Skeletal muscle tissue (tissue), 4 donors: ENCODE results near the gene C11orf24. TPM values are rescaled to one million over a fixed set of nuclear protein-coding genes. Genes with fewer than 3 reads are reported as not detected.

Experiments used
- H3K27ac ChIP-seq: one replicate; pipeline ENCODE4 v1.7.0; 2013; ENCODE audit warnings: mild to moderate bottlenecking, low read depth, low read length, inconsistent platforms
- H3K27me3 ChIP-seq, 3 donors: one replicate each; pipeline ENCODE4 v1.7.0; 2013; ENCODE audit warnings: low read length in 3 of 3; ENCODE audit not compliant: control insufficient read depth in 3 of 3, insufficient read depth in 3 of 3
- H3K36me3 ChIP-seq, 3 donors: one replicate each; pipeline ENCODE4 v1.7.0; 2013; ENCODE audit warnings: low read length in 3 of 3; ENCODE audit not compliant: control insufficient read depth in 3 of 3, insufficient read depth in 3 of 3
- H3K4me1 ChIP-seq, 3 donors: one replicate each; pipeline ENCODE4 v1.7.0; 2013; ENCODE audit warnings: low read length in 3 of 3, mild to moderate bottlenecking in 3 of 3; ENCODE audit not compliant: control insufficient read depth in 3 of 3, insufficient read depth in 3 of 3
- H3K4me3 ChIP-seq, 3 donors: one replicate each; pipeline ENCODE4 v1.7.0; 2013; ENCODE audit warnings: low read length in 3 of 3
- H3K9ac ChIP-seq, 3 donors: one replicate each; pipeline ENCODE4 v1.7.0; 2013; ENCODE audit warnings: low read length in 3 of 3, mild to moderate bottlenecking in 3 of 3, moderate library complexity in 2 of 3, low read depth in 1 of 3
- H3K9me3 ChIP-seq, 3 donors: one replicate each; pipeline ENCODE4 v1.7.0; 2013; ENCODE audit warnings: low read length in 3 of 3; ENCODE audit not compliant: control insufficient read depth in 3 of 3
- total RNA-seq: library from RNA; depleted of rRNA; stranded (reverse); fragments of >200 nt; gene quantifications from one replicate; pipeline ENCODE4 v1.2.3, GENCODE V29; 2014
- donor health status: Osteomylitis.

C11orf24 gene
- total RNA-seq, 1 donor from 2014 or later = 12.0 TPM

DNA sequence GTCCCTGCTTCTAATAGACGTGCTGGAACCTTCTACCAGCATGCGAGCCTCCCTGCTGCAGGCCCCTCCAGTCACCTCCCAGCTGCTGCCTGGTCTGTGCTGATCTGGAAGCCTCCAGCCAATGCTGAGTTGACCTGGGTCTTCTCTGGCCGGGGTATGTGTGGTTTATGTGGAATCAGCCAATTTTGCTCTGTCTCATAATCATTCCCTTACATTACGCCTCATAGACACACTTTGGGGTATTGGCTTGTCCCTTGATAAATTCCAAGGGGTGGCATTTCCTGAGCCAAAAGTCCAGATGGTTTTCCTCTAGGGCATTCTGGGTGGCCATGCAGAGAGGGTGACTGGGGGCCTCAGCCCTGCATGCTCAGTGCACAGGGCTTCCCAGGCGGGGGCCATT, 50.4 kb downstream of the C11orf24 start:
- Histone ChIP-seq H3K4me3 (no peak overlapping the region), H3K9ac (no peak overlapping the region), H3K27ac (no peak overlapping the region), H3K27me3 (peaks cover 0 to 4% (median 0%) of the 10 kb centered on the region in 3 donors), H3K9me3 (no peaks in the 10 kb centered on the region), H3K4me1 (peaks cover 0 to 7% (median 0%) of the 10 kb centered on the region in 3 donors), H3K36me3 (no peaks in the 10 kb centered on the region)

DNA sequence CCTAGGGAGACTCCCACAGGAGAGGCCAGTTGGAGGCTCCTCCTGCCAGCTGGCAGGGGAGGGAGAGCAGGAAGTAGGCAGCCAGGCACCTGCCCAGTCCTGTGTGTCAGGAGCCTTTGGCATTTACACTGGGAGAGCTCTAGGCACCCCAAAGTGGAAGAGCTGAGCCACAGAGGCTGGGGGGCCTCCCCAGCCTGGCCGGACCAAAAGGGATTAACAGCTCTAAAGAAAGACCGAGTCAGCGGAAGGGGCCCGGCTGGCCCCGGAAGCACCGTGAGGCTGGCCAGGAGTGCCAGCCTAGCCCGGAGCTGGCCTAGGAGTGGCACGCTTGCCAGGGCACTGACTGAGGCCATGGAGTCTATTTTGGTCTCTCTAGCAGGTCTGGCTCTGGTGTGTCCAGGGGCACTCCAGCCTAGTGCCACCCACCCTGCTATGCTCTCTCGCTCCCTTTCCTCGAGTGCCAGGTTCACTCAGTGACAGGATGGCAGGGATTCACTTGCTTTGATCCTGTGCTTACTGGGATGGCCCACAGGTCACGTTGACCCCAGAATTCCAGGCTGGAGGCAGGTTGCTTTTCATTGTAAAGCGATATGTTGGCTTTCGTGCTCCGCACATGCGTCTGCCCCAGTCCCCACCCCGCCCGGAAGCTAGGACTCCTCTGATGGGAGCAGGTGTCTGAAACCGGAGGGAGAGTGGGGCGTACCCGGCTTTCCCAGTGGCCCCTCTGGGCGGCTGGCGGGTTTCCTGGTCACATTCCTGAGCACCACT, 55.4 kb downstream of the C11orf24 start:
- Histone ChIP-seq H3K4me1 (peaks cover 30 to 37% (median 34%) of the 10 kb centered on the region in 3 donors), H3K27ac (peak overlapping the region; percentile 97), H3K27me3 (no peaks in the 10 kb centered on the region), H3K9ac (peak overlapping the region; percentile 57 to 86 (median 77)), H3K9me3 (no peaks in the 10 kb centered on the region), H3K4me3 (peak overlapping the region; percentile 41 to 77 (median 70)), H3K36me3 (no peaks in the 10 kb centered on the region)

DNA sequence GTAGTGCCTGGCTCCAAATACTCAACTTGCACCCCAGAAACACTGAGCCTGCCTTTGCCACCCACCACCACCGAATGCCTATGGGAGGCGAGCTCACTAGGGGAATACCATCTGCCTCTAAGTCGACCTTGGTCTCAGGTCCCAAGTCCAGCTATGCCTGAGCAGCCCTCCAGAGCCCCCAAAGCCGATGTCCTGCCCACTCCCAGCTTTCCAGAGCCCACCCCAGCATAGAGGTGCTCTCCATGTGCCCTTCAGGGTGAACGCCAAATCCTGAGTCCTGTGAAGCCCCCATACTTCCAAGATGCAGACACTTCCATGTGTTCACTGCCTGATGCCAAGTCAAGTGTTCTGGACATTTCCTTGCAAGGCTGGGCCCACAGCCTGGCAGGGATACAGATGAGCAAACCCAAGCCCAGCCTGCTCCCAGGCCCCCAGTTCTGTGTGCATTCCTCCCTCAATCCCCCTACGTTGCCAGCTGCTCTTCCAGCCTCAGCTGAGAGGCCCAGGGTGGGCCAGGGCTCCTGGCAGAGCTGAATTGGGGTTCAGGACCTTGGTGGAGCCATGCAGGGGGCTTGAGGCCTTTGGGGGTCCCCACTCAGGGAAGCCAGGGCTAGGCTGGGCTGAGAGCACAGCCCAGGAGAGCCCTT, 56.1 kb downstream of the C11orf24 start:
- no peaks in the 10 kb centered on the region for H3K36me3 ChIP-seq
- H3K27ac ChIP-seq = peak overlapping the region; percentile 97
- H3K4me1 ChIP-seq = peaks cover 37 to 42% (median 40%) of the 10 kb centered on the region in 3 donors
- no peaks in the 10 kb centered on the region for H3K9me3 ChIP-seq
- peak overlapping the region; percentile 57 to 86 (median 77) for H3K9ac ChIP-seq
- H3K27me3 ChIP-seq = no peaks in the 10 kb centered on the region
- peak overlapping the region; percentile 41 to 77 (median 70) for H3K4me3 ChIP-seq

DNA sequence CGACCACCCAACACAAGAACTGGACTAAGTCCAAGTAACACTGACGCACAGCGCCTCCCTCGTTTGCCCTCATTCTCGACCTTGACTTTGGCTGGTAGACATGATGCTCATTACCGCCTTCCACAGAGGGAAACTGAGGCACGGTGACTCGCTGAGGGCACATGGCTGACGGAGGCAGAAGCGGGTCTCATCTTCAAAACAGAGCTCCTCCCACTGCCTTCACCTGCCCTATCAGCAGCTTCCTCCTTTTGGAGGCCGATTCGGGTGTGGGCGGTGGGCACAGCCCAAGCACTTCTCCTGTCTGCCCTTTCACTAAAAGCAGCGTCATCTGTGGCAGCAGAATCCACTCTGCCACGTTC, 56.7 kb downstream of the C11orf24 start:
- H3K27me3 ChIP-seq = no peaks in the 10 kb centered on the region
- H3K9ac ChIP-seq = peak overlapping the region in 2 of 3 donors; percentile 57 to 94
- H3K27ac ChIP-seq = peak overlapping the region; percentile 97
- peaks cover 40 to 46% (median 44%) of the 10 kb centered on the region in 3 donors for H3K4me1 ChIP-seq
- no peaks in the 10 kb centered on the region for H3K36me3 ChIP-seq
- peak overlapping the region in 2 of 3 donors; percentile 56 to 77 for H3K4me3 ChIP-seq
- H3K9me3 ChIP-seq = no peaks in the 10 kb centered on the region

DNA sequence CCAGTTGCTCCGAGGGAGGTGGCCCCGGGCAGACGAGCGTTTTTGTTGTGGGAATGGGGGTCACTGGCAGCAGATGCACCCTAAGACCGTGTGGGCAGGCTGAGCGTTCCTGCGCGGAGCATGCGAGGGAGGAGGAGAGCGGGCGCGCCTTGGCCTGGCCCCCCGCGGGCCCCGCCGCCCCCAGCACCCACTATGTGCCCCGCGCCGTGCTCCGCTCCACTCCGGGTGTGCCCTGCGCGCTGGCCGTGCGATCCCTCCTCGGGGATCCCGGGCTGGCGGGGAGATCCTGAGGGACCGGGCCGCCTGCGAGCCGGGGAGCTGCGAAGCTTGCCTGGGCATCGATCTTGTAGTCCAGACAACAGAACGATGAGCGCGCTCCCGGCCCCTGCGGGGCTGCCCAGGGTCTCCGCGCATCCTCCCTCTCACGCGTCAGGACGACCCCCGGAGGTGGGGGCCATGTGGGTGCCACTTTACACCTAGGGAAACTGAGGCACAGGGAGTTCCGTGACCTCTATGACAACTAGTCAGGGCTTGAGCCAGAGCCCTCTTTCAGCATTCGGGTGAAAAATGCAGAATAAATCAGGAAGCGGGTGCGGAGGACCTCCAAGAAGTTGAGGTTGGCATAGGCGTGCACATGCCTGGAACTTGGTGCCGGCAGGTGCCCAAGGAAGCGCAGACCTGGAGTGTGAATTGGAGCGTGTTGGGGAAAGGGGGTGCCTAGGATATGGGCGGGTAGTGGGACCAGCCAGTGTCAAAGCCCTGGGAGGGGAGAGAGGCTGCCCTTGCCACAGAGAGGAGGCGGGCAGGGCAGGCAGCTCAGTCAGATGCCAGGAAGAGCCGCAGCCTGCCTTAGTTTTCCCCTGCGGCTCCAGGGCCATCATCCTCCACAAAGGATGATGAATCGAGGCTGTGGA, 57.3 kb downstream of the C11orf24 start:
- Histone ChIP-seq H3K36me3 (no peaks in the 10 kb centered on the region), H3K27ac (peak overlapping the region; percentile 97), H3K9ac (peak overlapping the region; percentile 89 to 96 (median 94)), H3K4me3 (peak overlapping the region; percentile 66 to 82 (median 77)), H3K9me3 (no peaks in the 10 kb centered on the region), H3K4me1 (peaks cover 43 to 47% (median 46%) of the 10 kb centered on the region in 3 donors), H3K27me3 (no peaks in the 10 kb centered on the region)

DNA sequence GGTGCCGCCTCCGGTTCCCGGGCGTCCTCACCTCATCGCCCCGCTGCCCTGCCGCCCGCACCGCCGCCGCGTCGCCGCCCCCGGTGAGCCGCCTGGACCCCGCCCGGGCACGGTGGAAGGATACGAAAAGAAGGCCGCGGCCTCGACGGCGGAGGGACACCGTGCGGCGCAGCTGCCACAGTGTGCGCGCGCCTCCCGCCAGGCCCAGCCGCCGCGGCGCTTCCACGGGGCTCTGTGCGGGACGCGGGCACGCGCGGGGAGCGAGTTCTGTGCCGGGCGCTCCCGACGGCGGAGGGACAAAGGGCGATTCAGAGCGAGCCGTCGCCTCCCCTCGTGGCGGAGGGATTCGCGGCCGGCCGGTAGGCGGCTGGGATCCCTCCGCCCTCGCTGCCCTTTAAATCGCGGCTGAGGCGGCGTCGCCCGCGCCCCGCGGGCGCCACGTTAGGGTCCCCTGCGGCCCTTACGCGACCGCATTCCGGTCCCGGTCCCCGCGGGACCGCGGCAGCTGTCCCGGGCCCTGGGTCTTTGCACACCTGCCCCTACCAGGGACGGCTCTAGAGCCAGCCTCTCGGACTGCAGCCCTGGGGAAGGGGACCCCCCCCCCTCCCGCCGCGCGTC, 58.1 kb downstream of the C11orf24 start:
- Histone ChIP-seq H3K9me3 (no peaks in the 10 kb centered on the region), H3K27ac (peak overlapping the region; percentile 97), H3K27me3 (no peaks in the 10 kb centered on the region), H3K36me3 (no peaks in the 10 kb centered on the region), H3K9ac (peak overlapping the region; percentile 89 to 96 (median 94)), H3K4me3 (peak overlapping the region; percentile 66 to 82 (median 75)), H3K4me1 (peaks cover 50 to 54% (median 53%) of the 10 kb centered on the region in 3 donors)

DNA sequence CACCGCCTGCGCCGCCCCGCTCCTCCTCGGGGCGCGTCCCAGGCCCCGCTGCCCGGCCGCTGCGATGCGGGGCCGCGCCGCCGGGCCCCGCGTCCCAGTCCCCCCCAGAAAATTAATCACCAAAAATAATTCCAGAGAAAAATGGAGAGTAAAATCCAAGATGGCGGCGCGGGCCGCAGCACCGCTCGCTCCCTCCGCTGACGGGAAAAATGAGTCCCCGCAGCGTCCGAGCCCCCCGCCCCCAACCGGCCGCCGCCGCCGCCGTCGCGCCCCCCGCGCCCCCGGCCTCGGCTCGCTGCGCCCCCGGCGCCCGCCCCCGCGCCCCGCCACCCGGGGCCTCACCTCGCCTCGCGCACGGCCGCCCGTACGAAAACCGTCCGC, 58.6 kb downstream of the C11orf24 start, which contains the start of gene KMT5B:
KMT5B (minus strand) TSS at position 162 of the 381 bp plus-strand sequence. CDS start 23,220 bp downstream, outside the sequence.
- Histone ChIP-seq H3K4me1 (peaks cover 53 to 57% (median 55%) of the 10 kb centered on the region in 3 donors), H3K9me3 (no peaks in the 10 kb centered on the region), H3K9ac (peak within 1 kb of the TSS; percentile 89 to 96 (median 94)), H3K27ac (peak within 1 kb of the TSS; percentile 97), H3K36me3 (no peaks in the 10 kb centered on the region), H3K27me3 (no peaks in the 10 kb centered on the region), H3K4me3 (peak within 1 kb of the TSS; percentile 87 to 97 (median 92))

DNA sequence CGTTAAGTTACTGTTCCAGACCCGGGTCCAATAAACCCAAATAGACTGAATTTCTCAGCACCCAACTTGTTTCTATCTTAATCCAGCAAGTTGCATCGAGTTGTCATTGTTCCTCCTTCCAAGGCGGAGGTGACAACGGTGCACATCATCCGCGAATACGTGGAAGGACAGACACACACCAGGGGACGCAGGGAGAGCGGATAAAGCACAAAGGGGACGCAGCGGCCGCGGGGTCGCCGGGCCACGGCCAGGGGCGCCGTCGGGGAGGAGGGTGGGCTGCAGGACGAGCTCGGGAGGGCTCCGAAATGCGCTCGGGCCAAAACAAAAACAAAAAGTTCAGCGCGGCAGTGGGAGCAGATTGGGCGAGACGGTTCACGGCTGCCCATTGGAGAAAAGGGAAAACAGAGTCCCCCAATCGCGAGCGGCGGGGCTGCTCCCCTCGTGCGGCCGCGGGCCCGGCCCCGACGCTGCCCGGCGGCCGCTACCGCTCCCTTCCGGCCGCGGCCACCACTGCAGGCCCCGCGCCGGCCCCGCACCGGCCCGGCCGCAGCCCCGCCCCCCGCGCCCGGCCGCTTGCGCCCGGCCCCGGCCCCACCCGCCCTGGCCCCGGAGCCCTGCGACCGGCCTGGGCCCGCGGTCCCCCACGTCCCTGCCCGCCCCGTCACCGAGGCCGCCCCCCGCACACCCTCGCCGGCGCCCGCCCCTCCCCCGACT, 59.2 kb downstream of the C11orf24 start:
- Histone ChIP-seq H3K36me3 (no peaks in the 10 kb centered on the region), H3K9ac (peak overlapping the region; percentile 79 to 92 (median 84)), H3K9me3 (no peaks in the 10 kb centered on the region), H3K4me3 (peak overlapping the region; percentile 87 to 97 (median 92)), H3K4me1 (peaks cover 53 to 57% (median 55%) of the 10 kb centered on the region in 3 donors), H3K27me3 (no peaks in the 10 kb centered on the region), H3K27ac (peak overlapping the region; percentile 97)

DNA sequence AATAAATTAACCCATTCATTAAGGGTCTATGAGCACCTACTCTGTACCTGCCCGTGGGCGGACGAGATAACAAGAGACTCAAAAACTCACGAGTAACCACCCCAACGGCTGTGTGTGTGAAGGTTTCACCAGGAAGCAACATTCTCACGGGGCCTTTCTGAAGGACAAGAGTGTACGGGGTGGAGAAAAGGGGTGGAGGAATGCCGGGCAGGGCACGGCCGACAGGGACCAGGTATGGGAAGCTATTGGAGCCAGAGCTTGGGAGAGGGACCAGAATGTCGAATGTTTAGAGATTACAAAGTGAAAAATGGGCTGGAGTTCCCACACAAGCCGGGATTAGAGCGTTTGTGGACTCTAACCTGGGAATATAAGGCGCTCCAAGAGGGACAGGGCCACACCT, 60.2 kb downstream of the C11orf24 start:
- Histone ChIP-seq H3K4me1 (peaks cover 47 to 62% (median 55%) of the 10 kb centered on the region in 3 donors), H3K9ac (peak overlapping the region; percentile 62 to 84 (median 79))

More for the DNA sequence above, 60.2 kb downstream of the C11orf24 start:
- no peaks in the 10 kb centered on the region for H3K36me3 ChIP-seq
- H3K4me3 ChIP-seq = peak overlapping the region; percentile 23 to 97 (median 87)
- H3K9me3 ChIP-seq = no peaks in the 10 kb centered on the region
- H3K27ac ChIP-seq = no peak overlapping the region
- no peaks in the 10 kb centered on the region for H3K27me3 ChIP-seq
